ENCODE results near the gene BUB1B. TPM values are rescaled to one million over a fixed set of nuclear protein-coding genes. Genes with fewer than 3 reads are reported as not detected.

BUB1B gene
- total and polyA plus RNA-seq, 8 donors: 1.6 to 25.0 (median 4.4) TPM

- intact Hi-C loops (cut with DNase I; ENCODE audit: low total_unique reads): no loop called here
- DNase-seq: no peak
- H3K9me3 ChIP-seq: no peaks in the 10 kb centered on the region
- H3K27me3 ChIP-seq: no peaks in the 10 kb centered on the region
- H3K4me3 ChIP-seq: no peak overlapping the region
- TF ChIP-seq CTCF (IDR thresholded peaks at IDR 0.05) (no peak), EP300 (IDR thresholded peaks at IDR 0.05) (no peak), POLR2AphosphoS5 (IDR thresholded peaks at IDR 0.05) (no peak), POLR2A (IDR thresholded peaks at IDR 0.05) (no peak)
- H3K4me1 ChIP-seq: no peaks in the 10 kb centered on the region
- no peaks in the 10 kb centered on the region for H3K36me3 ChIP-seq
- H3K27ac ChIP-seq: no peak overlapping the region
- WGBS, 5 donors: 93 to 96% (median 95%) methylated on average over 3 of the region's 3 CpGs
Measured at GRCh38 chr15:40175160-40175559, 14.3 kb downstream of the BUB1B start.

GRCh38 chr15:40182358-40183029, 21.6 kb downstream of the BUB1B start:
- no peak for DNase-seq
- no peak overlapping the region for H3K27ac ChIP-seq
- H3K27me3 ChIP-seq: no peaks in the 10 kb centered on the region
- H3K4me1 ChIP-seq: no peaks in the 10 kb centered on the region
- no peaks in the 10 kb centered on the region for H3K36me3 ChIP-seq
- H3K4me3 ChIP-seq: no peak overlapping the region
- TF ChIP-seq POLR2AphosphoS5 (IDR thresholded peaks at IDR 0.05): no peak
- no peak for TF ChIP-seq CTCF (IDR thresholded peaks at IDR 0.05)
- TF ChIP-seq POLR2A (IDR thresholded peaks at IDR 0.05): no peak
- TF ChIP-seq EP300 (IDR thresholded peaks at IDR 0.05): no peak
- intact Hi-C loops (cut with DNase I; ENCODE audit: low total_unique reads): no loop called here
- H3K9me3 ChIP-seq: no peaks in the 10 kb centered on the region
- 45 to 68% (median 62%) methylated on average over 1 of the region's 1 CpG for WGBS, 5 donors

- Histone ChIP-seq H3K4me1 (no peaks in the 10 kb centered on the region), H3K27me3 (no peaks in the 10 kb centered on the region), H3K27ac (no peak overlapping the region), H3K36me3 (no peaks in the 10 kb centered on the region), H3K4me3 (no peak overlapping the region), H3K9me3 (no peaks in the 10 kb centered on the region)
- TF ChIP-seq EP300 (IDR thresholded peaks at IDR 0.05): no peak
- no peak for TF ChIP-seq POLR2A (IDR thresholded peaks at IDR 0.05)
- TF ChIP-seq POLR2AphosphoS5 (IDR thresholded peaks at IDR 0.05): no peak
- no peak for TF ChIP-seq CTCF (IDR thresholded peaks at IDR 0.05)
- intact Hi-C loops (cut with DNase I; ENCODE audit: low total_unique reads): no loop called here
- 72 to 85% (median 83%) methylated on average over 9 of the region's 9 CpGs for WGBS, 5 donors
- DNase-seq: no peak
Measured at GRCh38 chr15:40183636-40184463, 23.0 kb downstream of the BUB1B start.

GRCh38 chr15:40190591-40190990, 29.7 kb downstream of the BUB1B start:
- 90 to 96% (median 93%) methylated on average over 6 of the region's 6 CpGs for WGBS, 5 donors
- Histone ChIP-seq H3K4me1 (no peaks in the 10 kb centered on the region), H3K4me3 (no peak overlapping the region), H3K27me3 (no peaks in the 10 kb centered on the region), H3K9me3 (no peaks in the 10 kb centered on the region), H3K36me3 (no peaks in the 10 kb centered on the region), H3K27ac (no peak overlapping the region)
- intact Hi-C loops (cut with DNase I; ENCODE audit: low total_unique reads): no loop called here
- TF ChIP-seq EP300 (IDR thresholded peaks at IDR 0.05) (no peak), POLR2A (IDR thresholded peaks at IDR 0.05) (no peak), CTCF (IDR thresholded peaks at IDR 0.05) (no peak), POLR2AphosphoS5 (IDR thresholded peaks at IDR 0.05) (no peak)
- DNase-seq: no peak
